ENCODE results near the gene FST. TPM values are rescaled to one million over a fixed set of nuclear protein-coding genes. Genes with fewer than 3 reads are reported as not detected.

FST gene
- total and polyA plus RNA-seq, 2 of the 8 experiments (the other 6 are each of a cell fraction or from before 2014, with no cell fraction given), result 16.6 to 17.5 TPM

DNA sequence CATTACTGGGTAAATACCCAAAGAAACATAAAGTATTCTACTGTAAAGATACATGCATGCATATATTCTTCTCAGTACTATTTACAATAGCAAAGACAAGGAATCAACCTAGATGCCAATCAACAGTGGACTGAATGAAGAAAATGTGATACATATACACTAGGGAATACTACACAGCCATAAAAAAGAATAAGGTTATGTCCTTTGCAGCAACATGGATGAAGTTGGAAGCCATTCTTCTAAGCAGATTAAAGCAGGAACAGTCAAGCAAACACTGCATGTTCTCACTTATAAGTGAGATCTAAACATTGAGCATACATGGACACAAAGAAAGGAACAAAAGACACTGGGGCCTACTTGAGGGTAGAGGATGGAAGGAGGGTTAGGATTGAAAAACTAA is 40.4 kb downstream of the FST start:
- POLR2A ChIA-PET (ENCODE audit: partially characterized antibody), result no interaction called here
- H2BK12ac ChIP-seq (ENCODE audit: low read depth, low read length), result no peak overlapping the region
- H4K91ac ChIP-seq (replicated peaks; ENCODE audit: insufficient read length, low read length), result no peak overlapping the region
- no peaks in the 10 kb centered on the region for H3K23me2 ChIP-seq (ENCODE audit: low read depth, low read length)
- CTCF ChIA-PET (ENCODE audit: partially characterized antibody), result no interaction called here
- no peak overlapping the region for H2BK20ac ChIP-seq (ENCODE audit: low read length)
- H2BK120ac ChIP-seq (replicated peaks; ENCODE audit: low read depth, low read length), result no peak overlapping the region
- no peak overlapping the region for H3K4me3 ChIP-seq (ENCODE audit: extremely low read depth in 1 of 4, insufficient read depth in 2 of 4, low read depth in 3 of 4, low read length in 4 of 4)
- no peak overlapping the region for H3K23ac ChIP-seq (ENCODE audit: insufficient read length)
- H3K27me3 ChIP-seq (replicated peaks in 1 of 4; ENCODE audit: control insufficient read depth in 3 of 4, extremely low read depth in 1 of 4, insufficient read depth in 3 of 4, low read length in 3 of 4), result no peaks in the 10 kb centered on the region
- FAIRE-seq (no peak), DNase-seq (ENCODE audit: low read depth in 1 of 2, low spot score in 2 of 2) (no peak)
- H2AFZ ChIP-seq (ENCODE audit: low read length), result no peak overlapping the region
- no peak overlapping the region for H3K56ac ChIP-seq (replicated peaks; ENCODE audit: insufficient read length, low read depth, low read length)
- no peaks in the 10 kb centered on the region for H3K79me2 ChIP-seq (ENCODE audit: control insufficient read depth in 1 of 2, insufficient read depth in 2 of 2, low read length in 2 of 2)
- no peak overlapping the region for H4K8ac ChIP-seq (ENCODE audit: extremely low read depth, insufficient read depth, low read length)
- H3K14ac ChIP-seq (ENCODE audit: insufficient read length), result no peak overlapping the region
- no peak overlapping the region for H2BK15ac ChIP-seq (ENCODE audit: low read length)
- TF ChIP-seq FOSL1 (IDR thresholded peaks at IDR 0.05; ENCODE audit: insufficient read depth, low read depth, low read length) (no peak), CBX8 (IDR thresholded peaks at IDR 0.05; ENCODE audit: borderline replicate concordance, low read depth, low read length) (no peak), EZH2 (IDR thresholded peaks at IDR 0.05; ENCODE audit: low read depth, low read length, severe bottlenecking) (no peak), CBX5 (IDR thresholded peaks at IDR 0.05; ENCODE audit: low read depth, low read length) (no peak), SIX5 (IDR thresholded peaks at IDR 0.05; ENCODE audit: low read depth, low read length) (no peak), BCL11A (IDR thresholded peaks at IDR 0.05; ENCODE audit: low read depth in 2 of 2, low read length in 2 of 2) (no peak), SAP30 (IDR thresholded peaks at IDR 0.05; ENCODE audit: insufficient read depth, insufficient replicate concordance, low read length) (no peak), BACH1 (IDR thresholded peaks at IDR 0.05; ENCODE audit: low read length) (no peak)
- no peak overlapping the region for H3K18ac ChIP-seq (ENCODE audit: extremely low read depth, low read length)
- no peaks in the 10 kb centered on the region for H3K36me3 ChIP-seq (ENCODE audit: control insufficient read depth in 2 of 4, insufficient read depth in 4 of 4, low read length in 3 of 4)
- H3K4me2 ChIP-seq (ENCODE audit: insufficient read depth in 1 of 2, low read depth in 2 of 2, low read length in 2 of 2), result no peak overlapping the region
- H3K79me1 ChIP-seq (ENCODE audit: low read depth, low read length), result no peaks in the 10 kb centered on the region
- no peak overlapping the region for H3K4ac ChIP-seq (replicated peaks; ENCODE audit: insufficient read length, low read depth, low read length)
- H3K4me1 ChIP-seq (replicated peaks in 1 of 4; ENCODE audit: control insufficient read depth in 3 of 4, insufficient read depth in 4 of 4, low read length in 3 of 4), result no peaks in the 10 kb centered on the region
- no peak overlapping the region for H2AK5ac ChIP-seq (ENCODE audit: low read depth, low read length)
- H3K9ac ChIP-seq (replicated peaks in 1 of 4; ENCODE audit: extremely low read depth in 1 of 4, low read depth in 3 of 4, low read length in 3 of 4), result no peak overlapping the region
- H4K20me1 ChIP-seq (replicated peaks in 1 of 2; ENCODE audit: control insufficient read depth in 1 of 2, insufficient read depth in 2 of 2, low read length in 2 of 2), result no peaks in the 10 kb centered on the region
- H3K27ac ChIP-seq (ENCODE audit: low read depth, low read length), result no peak overlapping the region
- H3K9me3 ChIP-seq (ENCODE audit: insufficient read depth in 2 of 2, low read depth in 1 of 2, low read length in 1 of 2), result no peaks in the 10 kb centered on the region
- H4K5ac ChIP-seq (ENCODE audit: insufficient read length, low read depth, low read length), result no peak overlapping the region
- H2BK5ac ChIP-seq (ENCODE audit: low read depth, low read length), result no peak overlapping the region
